HEK293 (cell line): ENCODE results near the gene SLU7.

Experiments used
- CTCF ChIA-PET: fragments of 350-600 bp; formaldehyde crosslinking; extraction: SDS; loops from one replicate; lab custom pipeline; 2021; ENCODE audit warnings: antibody characterized with exemption; lab: Yijun Ruan, JAX
- POLR2A ChIA-PET: fragments of 300-600 bp; formaldehyde crosslinking; extraction: SDS; loops from one replicate; lab custom pipeline; 2020; ENCODE audit warnings: antibody characterized with exemption, inconsistent platforms; lab: Yijun Ruan, JAX
- H3K27ac ChIP-seq: fragments of 200-500 bp; sonication (Bioruptor generic); 2 replicates; pipeline ENCODE4 v1.5.1; 2014; ENCODE audit warnings: low read depth, low read length, control low read depth, inconsistent platforms; ENCODE audit errors: extremely low read depth
- H3K36me3 ChIP-seq, 2 experiments: fragments of 200-500 bp in 1 of 2; sonication (Bioruptor generic) in 1 of 2; 1 replicate in 1 of 2; 2 replicates in 1 of 2; pipeline ENCODE4 v1.5.1; 2014 to 2017; ENCODE audit warnings: inconsistent platforms in 2 of 2, low read length in 2 of 2; ENCODE audit not compliant: control insufficient read depth in 2 of 2, insufficient read depth in 1 of 2
- H3K4me1 ChIP-seq: fragments of 200-500 bp; sonication (Bioruptor generic); 2 replicates; pipeline ENCODE4 v1.5.1; 2014; ENCODE audit warnings: mild to moderate bottlenecking, low read length, inconsistent platforms; ENCODE audit not compliant: control insufficient read depth, insufficient read depth
- H3K4me3 ChIP-seq: 2 replicates; pipeline ENCODE4 v1.5.1; 2011; ENCODE audit warnings: low read depth, mild to moderate bottlenecking, control low read depth, low read length, moderate library complexity
- H3K9me3 ChIP-seq: fragments of 200-500 bp; sonication (Bioruptor generic); 2 replicates; pipeline ENCODE4 v1.5.1; 2014; ENCODE audit warnings: low read depth, low read length, inconsistent platforms; ENCODE audit not compliant: control insufficient read depth, insufficient read depth
- KLF9 ChIP-seq: fragments of 450-650 bp; formaldehyde crosslinking; IDR thresholded peaks from 2 replicates; pipeline ENCODE4 v1.5.1; 2016; ENCODE audit warnings: missing biosample characterization, missing genetic modification characterization, low read depth
- PATZ1 ChIP-seq: fragments of 450-650 bp; formaldehyde crosslinking; IDR thresholded peaks from 2 replicates; pipeline ENCODE4 v1.5.1; 2016; ENCODE audit warnings: missing biosample characterization, missing genetic modification characterization
- PRDM1 ChIP-seq: fragments of 450-650 bp; formaldehyde crosslinking; IDR thresholded peaks from 2 replicates; pipeline ENCODE4; 2016; ENCODE audit warnings: missing biosample characterization, missing genetic modification characterization
- REPIN1 ChIP-seq: fragments of 450-650 bp; formaldehyde crosslinking; IDR thresholded peaks from 2 replicates; pipeline ENCODE4 v1.5.1; 2017; ENCODE audit warnings: missing biosample characterization, missing genetic modification characterization, low read depth
- ZBTB8A ChIP-seq: fragments of 450-650 bp; formaldehyde crosslinking; IDR thresholded peaks from 2 replicates; pipeline ENCODE4 v1.5.1; 2016; ENCODE audit warnings: missing biosample characterization, missing genetic modification characterization
- ZFP37 ChIP-seq: fragments of 450-650 bp; formaldehyde crosslinking; IDR thresholded peaks from 2 replicates; pipeline ENCODE4 v1.5.1; 2016; ENCODE audit warnings: missing biosample characterization, missing genetic modification characterization
- ZFP41 ChIP-seq: fragments of 450-650 bp; formaldehyde crosslinking; IDR thresholded peaks from 2 replicates; pipeline ENCODE4 v1.5.1; 2016; ENCODE audit warnings: missing biosample characterization, missing genetic modification characterization, borderline replicate concordance
- ZNF138 ChIP-seq: fragments of 450-650 bp; formaldehyde crosslinking; IDR thresholded peaks from 2 replicates; pipeline ENCODE4 v1.5.1; 2016; ENCODE audit warnings: missing biosample characterization, missing genetic modification characterization, borderline replicate concordance
- ZNF146 ChIP-seq: fragments of 450-650 bp; formaldehyde crosslinking; IDR thresholded peaks from 2 replicates; pipeline ENCODE4 v1.5.1; 2016; ENCODE audit warnings: missing biosample characterization, missing genetic modification characterization
- ZNF157 ChIP-seq: fragments of 450-650 bp; formaldehyde crosslinking; IDR thresholded peaks from 2 replicates; pipeline ENCODE4 v1.5.1; 2016; ENCODE audit warnings: missing biosample characterization, missing genetic modification characterization
- ZNF2 ChIP-seq: fragments of 450-650 bp; formaldehyde crosslinking; IDR thresholded peaks from 2 replicates; pipeline ENCODE4 v1.5.1; 2016; ENCODE audit warnings: missing biosample characterization, missing genetic modification characterization
- ZNF362 ChIP-seq: fragments of 450-650 bp; formaldehyde crosslinking; IDR thresholded peaks from 2 replicates; pipeline ENCODE4 v1.5.1; 2016; ENCODE audit warnings: missing biosample characterization, missing genetic modification characterization
- ZNF501 ChIP-seq: fragments of 450-650 bp; formaldehyde crosslinking; IDR thresholded peaks from 2 replicates; pipeline ENCODE4 v1.5.1; 2016; ENCODE audit warnings: missing biosample characterization, missing genetic modification characterization
- ZNF529 ChIP-seq: fragments of 450-650 bp; formaldehyde crosslinking; IDR thresholded peaks from 2 replicates; pipeline ENCODE4 v1.5.1; 2017; ENCODE audit warnings: missing genetic modification characterization, missing biosample characterization; ENCODE audit not compliant: insufficient replicate concordance
- ZNF571 ChIP-seq: fragments of 450-650 bp; formaldehyde crosslinking; IDR thresholded peaks from 2 replicates; pipeline ENCODE4 v1.5.0; 2017; ENCODE audit warnings: missing biosample characterization, missing genetic modification characterization
- ZNF623 ChIP-seq: fragments of 450-650 bp; formaldehyde crosslinking; IDR thresholded peaks from 2 replicates; pipeline ENCODE4 v1.5.1; 2016; ENCODE audit warnings: missing biosample characterization, missing genetic modification characterization
- ZNF658 ChIP-seq: fragments of 450-650 bp; formaldehyde crosslinking; IDR thresholded peaks from 2 replicates; pipeline ENCODE4; 2016; ENCODE audit warnings: missing biosample characterization, missing genetic modification characterization
- ZNF76 ChIP-seq: fragments of 450-650 bp; formaldehyde crosslinking; IDR thresholded peaks from 2 replicates; pipeline ENCODE4; 2016; ENCODE audit warnings: low read depth, missing biosample characterization, missing genetic modification characterization, borderline replicate concordance
- ZNF768 ChIP-seq: fragments of 450-650 bp; formaldehyde crosslinking; IDR thresholded peaks from 2 replicates; pipeline ENCODE4 v1.5.1; 2018; ENCODE audit warnings: missing biosample characterization, mild to moderate bottlenecking, missing genetic modification characterization
- TF ChIP-seq, protein P1 (sequence below): fragments of 450-650 bp; formaldehyde crosslinking; IDR thresholded peaks from 2 replicates; pipeline ENCODE4 v1.5.1; 2016; ENCODE audit warnings: missing biosample characterization, missing genetic modification characterization
- TF ChIP-seq, protein P2 (sequence below): fragments of 450-650 bp; formaldehyde crosslinking; optimal IDR thresholded peaks from 2 replicates; pipeline ENCODE3; 2016; ENCODE audit warnings: missing biosample characterization, mild to moderate bottlenecking, missing genetic modification characterization
- TF ChIP-seq, protein P3 (sequence below): fragments of 450-650 bp; IDR thresholded peaks from 2 replicates; pipeline ENCODE4 v1.5.1; 2018; ENCODE audit warnings: missing biosample characterization, mild to moderate bottlenecking, missing genetic modification characterization
- TF ChIP-seq, protein P4 (sequence below): fragments of 450-650 bp; formaldehyde crosslinking; IDR thresholded peaks from 2 replicates; pipeline ENCODE4 v1.5.1; 2017; ENCODE audit warnings: missing biosample characterization, missing genetic modification characterization

SLU7 gene

GRCh38 chr5:160370713-160371034 is 48.2 kb downstream of the SLU7 start:
- POLR2A ChIA-PET: no interaction called here
- H3K4me1 ChIP-seq: no peaks in the 10 kb centered on the region
- TF ChIP-seq ZNF362 (tag by site-specific recombination) (peak; percentile 85), ZNF76 (tag by site-specific recombination) (peak; percentile 3; the same call in 1 of the 2 replicates), ZNF2 (tag by site-specific recombination) (0 out of 2 replicates have a peak, but pooled peaks have one; percentile 15), ZNF501 (tag by site-specific recombination) (0 out of 2 replicates have a peak, but pooled peaks have one; percentile 3), KLF9 (tag by site-specific recombination) (0 out of 2 replicates have a peak, but pooled peaks have one; percentile 6)
- TF ChIP-seq, protein P1, sequence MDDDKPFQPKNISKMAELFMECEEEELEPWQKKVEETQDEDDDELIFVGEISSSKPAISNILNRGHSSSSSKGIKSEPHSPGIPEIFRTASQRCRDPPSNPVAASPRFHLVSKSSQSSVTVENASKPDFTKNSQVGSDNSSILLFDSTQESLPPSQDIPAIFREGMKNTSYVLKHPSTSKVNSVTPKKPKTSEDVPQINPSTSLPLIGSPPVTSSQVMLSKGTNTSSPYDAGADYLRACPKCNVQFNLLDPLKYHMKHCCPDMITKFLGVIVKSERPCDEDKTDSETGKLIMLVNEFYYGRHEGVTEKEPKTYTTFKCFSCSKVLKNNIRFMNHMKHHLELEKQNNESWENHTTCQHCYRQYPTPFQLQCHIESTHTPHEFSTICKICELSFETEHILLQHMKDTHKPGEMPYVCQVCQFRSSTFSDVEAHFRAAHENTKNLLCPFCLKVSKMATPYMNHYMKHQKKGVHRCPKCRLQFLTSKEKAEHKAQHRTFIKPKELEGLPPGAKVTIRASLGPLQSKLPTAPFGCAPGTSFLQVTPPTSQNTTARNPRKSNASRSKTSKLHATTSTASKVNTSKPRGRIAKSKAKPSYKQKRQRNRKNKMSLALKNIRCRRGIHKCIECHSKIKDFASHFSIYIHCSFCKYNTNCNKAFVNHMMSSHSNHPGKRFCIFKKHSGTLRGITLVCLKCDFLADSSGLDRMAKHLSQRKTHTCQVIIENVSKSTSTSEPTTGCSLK (tag by site-specific recombination): no peak
- TF ChIP-seq, all 188 proteins: peak for 5
- no peaks in the 10 kb centered on the region for H3K36me3 ChIP-seq
- H3K4me3 ChIP-seq: peak overlapping the region; percentile 51
- CTCF ChIA-PET: interaction anchor here (0.7 to 1.5 kb wide), 7 partner anchors 19 to 361 kb away, joined by 3 to 6 read pairs (median 3); no protein-coding TSS in a partner anchor
- H3K27ac ChIP-seq: no peak overlapping the region
- H3K9me3 ChIP-seq: no peaks in the 10 kb centered on the region

DNA sequence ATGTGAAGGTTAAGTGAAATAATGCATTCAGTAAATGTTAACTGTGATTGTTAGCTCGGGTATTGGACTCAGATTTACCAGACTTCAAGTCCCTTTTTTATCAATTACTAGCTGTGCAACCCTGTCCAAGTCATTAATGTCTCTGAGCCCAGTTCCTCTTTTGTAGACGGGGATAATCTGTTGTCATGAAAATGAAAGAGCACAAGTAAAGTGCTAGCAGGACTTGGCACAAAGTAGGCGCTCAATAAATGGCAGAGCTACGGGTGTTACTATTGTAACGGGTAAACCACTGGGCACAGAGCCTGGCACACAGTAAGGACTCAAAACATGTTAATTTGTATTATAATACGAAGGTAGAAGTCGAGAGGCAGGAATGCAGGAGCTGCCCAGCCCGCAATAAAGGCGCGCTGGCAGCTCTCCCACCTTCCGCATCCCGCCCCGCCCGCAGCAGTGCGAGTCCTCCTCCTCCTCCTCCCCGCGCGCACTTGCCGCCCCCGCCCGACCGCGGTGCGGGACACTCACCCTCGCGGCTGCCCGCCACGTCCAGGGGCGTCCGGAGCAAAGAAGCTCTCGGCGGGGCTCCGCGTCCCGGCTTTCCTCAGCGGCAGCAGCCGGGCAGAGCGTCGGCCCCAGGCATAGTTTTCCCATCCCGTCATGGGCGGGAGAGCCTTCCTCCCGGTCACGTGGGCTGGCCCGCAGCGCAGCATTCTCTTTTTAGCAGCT is 48.7 kb downstream of the SLU7 start, which contains the start of gene C1QTNF2:
C1QTNF2 (minus strand) TSS at position 637 of the 723 bp plus-strand sequence. CDS start 15,615 bp downstream, outside the sequence.
- no peaks in the 10 kb centered on the region for H3K36me3 ChIP-seq
- CTCF ChIA-PET: interaction anchor here (0.7 to 1.5 kb wide), 7 partner anchors 19 to 361 kb away, joined by 3 to 6 read pairs (median 3); no protein-coding TSS in a partner anchor
- no peaks in the 10 kb centered on the region for H3K9me3 ChIP-seq
- no peaks in the 10 kb centered on the region for H3K4me1 ChIP-seq
- no peak within 1 kb of the TSS for H3K27ac ChIP-seq
- H3K4me3 ChIP-seq: peak within 1 kb of the TSS; percentile 51
- POLR2A ChIA-PET: interaction anchor here (0.5 kb wide), 1 partner anchor 265 kb away, joined by 3 read pairs; no protein-coding TSS in a partner anchor
- no peak for TF ChIP-seq REPIN1 (tag by site-specific recombination)
- TF ChIP-seq, protein P2, sequence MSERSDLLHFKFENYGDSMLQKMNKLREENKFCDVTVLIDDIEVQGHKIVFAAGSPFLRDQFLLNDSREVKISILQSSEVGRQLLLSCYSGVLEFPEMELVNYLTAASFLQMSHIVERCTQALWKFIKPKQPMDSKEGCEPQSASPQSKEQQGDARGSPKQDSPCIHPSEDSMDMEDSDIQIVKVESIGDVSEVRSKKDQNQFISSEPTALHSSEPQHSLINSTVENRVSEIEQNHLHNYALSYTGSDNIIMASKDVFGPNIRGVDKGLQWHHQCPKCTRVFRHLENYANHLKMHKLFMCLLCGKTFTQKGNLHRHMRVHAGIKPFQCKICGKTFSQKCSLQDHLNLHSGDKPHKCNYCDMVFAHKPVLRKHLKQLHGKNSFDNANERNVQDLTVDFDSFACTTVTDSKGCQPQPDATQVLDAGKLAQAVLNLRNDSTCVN (tag by site-specific recombination): peak; percentile 68
- TF ChIP-seq PATZ1 (tag by site-specific recombination): peak; percentile 66; the same call in 1 of the 2 replicates
- no peak for TF ChIP-seq ZNF571 (tag by site-specific recombination)
- TF ChIP-seq ZNF138: no peak
- no peak for TF ChIP-seq ZNF658
- TF ChIP-seq ZBTB8A: 0 out of 2 replicates have a peak, but pooled peaks have one; percentile 14
- no peak for TF ChIP-seq ZFP41 (tag by site-specific recombination)
- no peak for TF ChIP-seq ZNF146 (tag by site-specific recombination)
- TF ChIP-seq ZFP37 (tag by site-specific recombination): 0 out of 2 replicates have a peak, but pooled peaks have one; percentile 26
- TF ChIP-seq, protein P3, sequence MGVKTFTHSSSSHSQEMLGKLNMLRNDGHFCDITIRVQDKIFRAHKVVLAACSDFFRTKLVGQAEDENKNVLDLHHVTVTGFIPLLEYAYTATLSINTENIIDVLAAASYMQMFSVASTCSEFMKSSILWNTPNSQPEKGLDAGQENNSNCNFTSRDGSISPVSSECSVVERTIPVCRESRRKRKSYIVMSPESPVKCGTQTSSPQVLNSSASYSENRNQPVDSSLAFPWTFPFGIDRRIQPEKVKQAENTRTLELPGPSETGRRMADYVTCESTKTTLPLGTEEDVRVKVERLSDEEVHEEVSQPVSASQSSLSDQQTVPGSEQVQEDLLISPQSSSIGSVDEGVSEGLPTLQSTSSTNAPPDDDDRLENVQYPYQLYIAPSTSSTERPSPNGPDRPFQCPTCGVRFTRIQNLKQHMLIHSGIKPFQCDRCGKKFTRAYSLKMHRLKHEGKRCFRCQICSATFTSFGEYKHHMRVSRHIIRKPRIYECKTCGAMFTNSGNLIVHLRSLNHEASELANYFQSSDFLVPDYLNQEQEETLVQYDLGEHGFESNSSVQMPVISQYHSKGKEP (tag by site-specific recombination): peak; percentile 19; the same call in 1 of the 2 replicates
- TF ChIP-seq ZNF529 (tag by site-specific recombination): no peak
- TF ChIP-seq ZNF623: no peak
- TF ChIP-seq, protein P4, sequence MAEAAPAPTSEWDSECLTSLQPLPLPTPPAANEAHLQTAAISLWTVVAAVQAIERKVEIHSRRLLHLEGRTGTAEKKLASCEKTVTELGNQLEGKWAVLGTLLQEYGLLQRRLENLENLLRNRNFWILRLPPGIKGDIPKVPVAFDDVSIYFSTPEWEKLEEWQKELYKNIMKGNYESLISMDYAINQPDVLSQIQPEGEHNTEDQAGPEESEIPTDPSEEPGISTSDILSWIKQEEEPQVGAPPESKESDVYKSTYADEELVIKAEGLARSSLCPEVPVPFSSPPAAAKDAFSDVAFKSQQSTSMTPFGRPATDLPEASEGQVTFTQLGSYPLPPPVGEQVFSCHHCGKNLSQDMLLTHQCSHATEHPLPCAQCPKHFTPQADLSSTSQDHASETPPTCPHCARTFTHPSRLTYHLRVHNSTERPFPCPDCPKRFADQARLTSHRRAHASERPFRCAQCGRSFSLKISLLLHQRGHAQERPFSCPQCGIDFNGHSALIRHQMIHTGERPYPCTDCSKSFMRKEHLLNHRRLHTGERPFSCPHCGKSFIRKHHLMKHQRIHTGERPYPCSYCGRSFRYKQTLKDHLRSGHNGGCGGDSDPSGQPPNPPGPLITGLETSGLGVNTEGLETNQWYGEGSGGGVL: peak; percentile 63
- TF ChIP-seq ZNF157 (tag by site-specific recombination): no peak
- peak; percentile 75; the same call in 1 of the 2 replicates for TF ChIP-seq ZNF768 (tag by site-specific recombination)
- TF ChIP-seq PRDM1: 0 out of 2 replicates have a peak, but pooled peaks have one; percentile 49
